KMS-11 (cell line): ENCODE data around the gene USP40.

Experiments
- H2AFZ ChIP-seq: fragments of 200-600 bp; sonication (generic); 2 replicates; pipeline ENCODE4 v1.6.1; 2016; ENCODE audit warnings: antibody characterized with exemption, mixed run types, low read depth
- H3K27ac ChIP-seq: fragments of 200-600 bp; sonication (generic); 2 replicates; pipeline ENCODE4 v1.6.1; 2016; ENCODE audit warnings: mild to moderate bottlenecking, mixed run types
- H3K27me3 ChIP-seq: fragments of 200-600 bp; sonication (generic); 2 replicates; pipeline ENCODE4 v1.6.1; 2017; ENCODE audit warnings: mild to moderate bottlenecking, low read depth, mixed run types, moderate library complexity; ENCODE audit not compliant: insufficient read depth
- H3K36me3 ChIP-seq: fragments of 200-600 bp; sonication (generic); 2 replicates; pipeline ENCODE4 v1.6.1; 2017; ENCODE audit warnings: mild to moderate bottlenecking, mixed run types; ENCODE audit not compliant: insufficient read depth
- H3K4me1 ChIP-seq: fragments of 200-600 bp; sonication (generic); 2 replicates; pipeline ENCODE4 v1.6.1; 2016; ENCODE audit warnings: mild to moderate bottlenecking, low read depth, mixed run types; ENCODE audit not compliant: poor library complexity, severe bottlenecking
- H3K4me2 ChIP-seq: fragments of 200-600 bp; sonication (generic); 2 replicates; pipeline ENCODE4 v1.7.0; 2016; ENCODE audit warnings: mild to moderate bottlenecking, mixed run types
- H3K4me3 ChIP-seq: fragments of 200-600 bp; sonication (generic); IDR thresholded peaks from 2 replicates; pipeline ENCODE4 v1.6.1; 2017; ENCODE audit warnings: low read depth, low read length, mixed read lengths; ENCODE audit not compliant: insufficient read depth
- H3K79me2 ChIP-seq: fragments of 200-600 bp; sonication (generic); 2 replicates; pipeline ENCODE4 v1.6.1; 2016; ENCODE audit warnings: low read depth, mixed run types; ENCODE audit not compliant: insufficient read depth
- H3K9ac ChIP-seq: fragments of 200-600 bp; sonication (generic); 2 replicates; pipeline ENCODE4 v1.6.1; 2016; ENCODE audit warnings: mild to moderate bottlenecking, mixed run types
- H4K20me1 ChIP-seq: fragments of 200-600 bp; sonication (generic); 2 replicates; pipeline ENCODE4 v1.6.1; 2016; ENCODE audit warnings: mild to moderate bottlenecking, mixed run types; ENCODE audit not compliant: insufficient read depth
- TF ChIP-seq, protein P1 (sequence below): fragments of 200-600 bp; sonication (generic); conservative IDR thresholded peaks from 2 replicates; pipeline ENCODE4 v1.6.1; 2017; ENCODE audit warnings: low read depth, mild to moderate bottlenecking, antibody characterized with exemption, low read length, moderate library complexity, mixed read lengths

The USP40 gene

DNA sequence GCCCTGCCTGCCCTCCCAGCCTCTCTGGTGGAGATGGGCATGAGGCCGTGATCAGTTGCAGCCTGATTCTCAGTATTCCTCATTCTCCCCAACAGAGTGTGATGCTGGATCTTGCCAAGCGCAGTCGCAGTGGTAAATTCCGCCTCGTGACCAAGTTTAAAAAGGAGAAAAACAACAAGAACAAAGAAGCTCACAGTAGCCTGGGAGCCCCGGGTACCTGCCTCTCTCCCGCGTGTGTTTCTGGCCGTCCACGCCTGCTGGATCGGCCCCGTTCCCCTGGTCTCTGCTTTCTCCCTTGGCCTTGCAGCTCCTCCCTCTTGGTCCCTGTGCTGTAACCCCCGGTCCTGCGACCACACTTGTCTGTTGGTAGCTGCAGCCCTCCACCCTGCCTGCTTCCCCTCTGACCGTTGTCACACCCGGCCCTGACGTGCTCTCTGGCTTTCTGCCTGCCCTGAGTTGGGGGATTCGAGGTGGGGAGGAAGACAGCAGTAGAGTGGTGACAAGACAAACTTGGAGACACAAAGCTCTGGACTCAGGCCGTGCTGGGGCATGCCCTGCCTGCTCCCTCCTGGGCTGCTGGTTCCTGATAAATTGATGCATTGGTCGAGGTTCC, 99.5 kb downstream of the USP40 start:
- Histone ChIP-seq H4K20me1 (no peaks in the 10 kb centered on the region), H3K4me1 (no peaks in the 10 kb centered on the region), H3K9ac (no peak overlapping the region), H3K27me3 (no peaks in the 10 kb centered on the region), H2AFZ (no peak overlapping the region), H3K27ac (no peak overlapping the region), H3K79me2 (no peaks in the 10 kb centered on the region), H3K4me3 (no peak overlapping the region), H3K4me2 (no peak overlapping the region), H3K36me3 (no peaks in the 10 kb centered on the region)
- TF ChIP-seq, protein P1, sequence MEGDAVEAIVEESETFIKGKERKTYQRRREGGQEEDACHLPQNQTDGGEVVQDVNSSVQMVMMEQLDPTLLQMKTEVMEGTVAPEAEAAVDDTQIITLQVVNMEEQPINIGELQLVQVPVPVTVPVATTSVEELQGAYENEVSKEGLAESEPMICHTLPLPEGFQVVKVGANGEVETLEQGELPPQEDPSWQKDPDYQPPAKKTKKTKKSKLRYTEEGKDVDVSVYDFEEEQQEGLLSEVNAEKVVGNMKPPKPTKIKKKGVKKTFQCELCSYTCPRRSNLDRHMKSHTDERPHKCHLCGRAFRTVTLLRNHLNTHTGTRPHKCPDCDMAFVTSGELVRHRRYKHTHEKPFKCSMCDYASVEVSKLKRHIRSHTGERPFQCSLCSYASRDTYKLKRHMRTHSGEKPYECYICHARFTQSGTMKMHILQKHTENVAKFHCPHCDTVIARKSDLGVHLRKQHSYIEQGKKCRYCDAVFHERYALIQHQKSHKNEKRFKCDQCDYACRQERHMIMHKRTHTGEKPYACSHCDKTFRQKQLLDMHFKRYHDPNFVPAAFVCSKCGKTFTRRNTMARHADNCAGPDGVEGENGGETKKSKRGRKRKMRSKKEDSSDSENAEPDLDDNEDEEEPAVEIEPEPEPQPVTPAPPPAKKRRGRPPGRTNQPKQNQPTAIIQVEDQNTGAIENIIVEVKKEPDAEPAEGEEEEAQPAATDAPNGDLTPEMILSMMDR: no peak

DNA sequence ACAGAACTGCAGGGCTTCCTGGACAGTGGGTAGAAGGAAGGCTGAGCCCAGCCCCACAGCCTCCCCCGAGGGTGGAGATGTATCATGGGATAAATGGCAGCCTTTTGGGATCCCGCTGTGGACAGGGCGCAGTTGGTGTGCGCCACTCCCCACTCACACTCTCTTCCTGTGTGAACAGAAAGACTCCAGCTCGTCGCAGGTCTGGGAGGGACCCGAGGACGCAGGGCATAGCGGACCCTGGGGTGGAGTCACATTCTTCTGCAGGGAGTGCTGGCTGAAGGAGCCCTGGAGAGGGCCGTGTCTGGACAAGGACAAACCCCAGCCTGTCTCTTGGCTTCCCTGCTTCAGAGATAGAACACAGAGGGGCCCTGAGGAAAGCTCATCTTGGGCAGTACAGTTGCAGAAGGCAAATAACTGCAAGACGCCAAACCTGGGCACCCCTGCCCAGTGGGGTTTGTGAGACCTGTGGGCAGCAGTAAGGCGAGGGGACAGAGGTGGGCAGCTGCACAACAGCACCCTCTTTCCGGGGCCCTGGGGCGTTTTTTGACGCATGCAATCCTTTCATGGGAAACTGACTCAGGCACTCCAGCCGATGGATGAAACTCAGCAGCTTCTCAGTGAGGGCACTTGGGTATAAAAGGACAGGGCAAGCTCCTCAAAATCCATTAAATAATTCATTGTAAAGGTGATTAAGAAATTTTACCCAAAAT, 101.9 kb downstream of the USP40 start:
- H3K4me3 ChIP-seq: no peak overlapping the region
- H3K4me2 ChIP-seq: no peak overlapping the region
- H3K27ac ChIP-seq: no peak overlapping the region
- H3K27me3 ChIP-seq: no peaks in the 10 kb centered on the region
- no peak overlapping the region for H3K9ac ChIP-seq
- H2AFZ ChIP-seq: no peak overlapping the region
- no peaks in the 10 kb centered on the region for H4K20me1 ChIP-seq
- no peaks in the 10 kb centered on the region for H3K36me3 ChIP-seq
- no peaks in the 10 kb centered on the region for H3K79me2 ChIP-seq
- no peaks in the 10 kb centered on the region for H3K4me1 ChIP-seq
- TF ChIP-seq, protein P1: no peak

DNA sequence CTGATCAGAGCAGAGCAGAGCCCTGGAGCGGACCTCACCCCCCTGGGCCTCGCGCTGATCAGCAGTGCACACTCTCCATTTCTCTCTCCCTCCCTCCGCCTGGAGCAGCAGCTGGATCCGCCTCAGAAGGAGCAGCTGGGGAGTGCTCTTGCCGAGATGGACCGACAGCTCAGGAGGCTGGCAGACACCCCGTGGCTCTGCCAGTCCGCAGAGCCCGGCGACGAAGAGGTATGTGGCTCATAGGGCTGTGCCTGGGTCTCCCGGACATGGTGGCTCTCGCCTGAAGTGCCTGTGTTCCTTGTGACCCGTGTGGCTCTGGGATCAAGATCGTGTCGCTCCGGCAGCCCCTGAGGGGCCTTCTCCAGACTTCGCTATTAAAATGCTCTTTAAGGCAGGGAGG, 102.5 kb downstream of the USP40 start:
- Histone ChIP-seq H3K4me3 (no peak overlapping the region), H3K27me3 (no peaks in the 10 kb centered on the region), H3K4me1 (no peaks in the 10 kb centered on the region), H3K4me2 (no peak overlapping the region), H4K20me1 (no peaks in the 10 kb centered on the region), H3K27ac (no peak overlapping the region), H3K36me3 (no peaks in the 10 kb centered on the region), H3K9ac (no peak overlapping the region), H3K79me2 (no peaks in the 10 kb centered on the region), H2AFZ (no peak overlapping the region)
- TF ChIP-seq, protein P1: no peak

DNA sequence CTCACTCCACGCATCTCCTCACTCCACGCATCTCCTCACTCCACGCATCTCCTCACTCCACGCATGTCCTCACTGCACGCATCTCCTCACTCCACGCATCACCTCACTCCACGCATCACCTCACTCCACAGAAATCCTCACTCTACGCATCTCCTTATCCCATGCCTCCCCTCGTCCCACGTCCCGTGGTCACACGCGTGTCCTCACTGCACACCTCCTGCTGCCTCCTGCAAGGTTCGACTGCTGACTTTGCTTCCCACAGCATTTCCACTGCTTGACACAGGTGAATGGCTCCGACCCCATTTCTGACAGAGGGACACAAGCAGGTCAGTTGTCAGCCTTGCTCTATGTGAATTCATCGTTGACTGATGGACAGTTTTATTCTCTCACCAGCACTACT, 103.0 kb downstream of the USP40 start:
- Histone ChIP-seq H3K79me2 (no peaks in the 10 kb centered on the region), H4K20me1 (no peaks in the 10 kb centered on the region), H3K27ac (no peak overlapping the region), H3K4me3 (no peak overlapping the region), H3K9ac (no peak overlapping the region), H3K27me3 (no peaks in the 10 kb centered on the region), H2AFZ (no peak overlapping the region), H3K4me2 (no peak overlapping the region), H3K36me3 (no peaks in the 10 kb centered on the region), H3K4me1 (no peaks in the 10 kb centered on the region)
- TF ChIP-seq, protein P1: no peak
